Liver (tissue), 3 donors: ENCODE data around the gene IQGAP2.

Experiments used
- EGR1 ChIP-seq, 2 donors: IDR thresholded peaks; 2 replicates each; pipeline ENCODE4 v1.6.1; 2016 to 2018; ENCODE audit warnings: antibody characterized with exemption in 2 of 2, low read depth in 2 of 2
- FOXA2 ChIP-seq: IDR thresholded peaks from 2 replicates; pipeline ENCODE4 v1.6.1; 2016; ENCODE audit warnings: antibody characterized with exemption
- GABPA ChIP-seq, 2 donors: IDR thresholded peaks in 1 of 2; conservative IDR thresholded peaks in 1 of 2; 2 replicates each; pipeline ENCODE4 v1.6.1; 2016; ENCODE audit warnings: antibody characterized with exemption in 2 of 2, mild to moderate bottlenecking in 1 of 2, moderate library complexity in 1 of 2
- JUND ChIP-seq, 2 donors: IDR thresholded peaks; 2 replicates each; pipeline ENCODE4 v1.6.1; 2016; ENCODE audit warnings: antibody characterized with exemption in 2 of 2
- MAX ChIP-seq: IDR thresholded peaks from 2 replicates; pipeline ENCODE4 v1.6.1; 2016; ENCODE audit warnings: antibody characterized with exemption
- RAD21 ChIP-seq, 2 donors: IDR thresholded peaks; 2 replicates each; pipeline ENCODE4 v1.6.1; 2016; ENCODE audit warnings: antibody characterized with exemption in 2 of 2, mild to moderate bottlenecking in 2 of 2
- REST ChIP-seq: IDR thresholded peaks from 2 replicates; pipeline ENCODE4 v1.6.1; 2016; ENCODE audit warnings: antibody characterized with exemption, mild to moderate bottlenecking
- SP1 ChIP-seq: IDR thresholded peaks from 2 replicates; pipeline ENCODE4 v1.6.1; 2018; ENCODE audit warnings: antibody characterized with exemption, mild to moderate bottlenecking
- TAF1 ChIP-seq: conservative IDR thresholded peaks from 2 replicates; pipeline ENCODE4 v1.6.1; 2016; ENCODE audit warnings: antibody characterized with exemption, mild to moderate bottlenecking
- YY1 ChIP-seq: IDR thresholded peaks from 2 replicates; pipeline ENCODE4 v1.6.1; 2016; ENCODE audit warnings: antibody characterized with exemption, mild to moderate bottlenecking
- ZBTB33 ChIP-seq: IDR thresholded peaks from 2 replicates; pipeline ENCODE4 v1.6.1; 2016; ENCODE audit warnings: antibody characterized with exemption
- TF ChIP-seq, protein P1 (sequence below): fragments of 150-350 bp; IDR thresholded peaks from 2 replicates; pipeline ENCODE4 v1.5.1; 2017; ENCODE audit warnings: improper control_type of control experiment, low read depth, low read length; ENCODE audit not compliant: missing input control
- TF ChIP-seq, protein P2 (sequence below): IDR thresholded peaks from 2 replicates; pipeline ENCODE4 v1.6.1; 2016; ENCODE audit warnings: antibody characterized with exemption
- donor health status: healthy.
- donor health status: healthy.

GRCh38 chr5:76419597-76420298, 16.7 kb downstream of the IQGAP2 start:
- TF ChIP-seq TAF1 (no peak), RAD21 (IDR thresholded peaks at IDR 0.05) (no peak), SP1 (no peak), GABPA (IDR thresholded peaks at IDR 0.05 in 1 of 2, conservative IDR thresholded peaks at IDR 0.05 in 1 of 2) (no peak), YY1 (no peak), MAX (no peak), REST (no peak), JUND (IDR thresholded peaks at IDR 0.05) (no peak), ZBTB33 (no peak), EGR1 (IDR thresholded peaks at IDR 0.05; ENCODE audit: low read depth in 2 of 2) (no peak), FOXA2 (no peak)
- TF ChIP-seq, protein P1, sequence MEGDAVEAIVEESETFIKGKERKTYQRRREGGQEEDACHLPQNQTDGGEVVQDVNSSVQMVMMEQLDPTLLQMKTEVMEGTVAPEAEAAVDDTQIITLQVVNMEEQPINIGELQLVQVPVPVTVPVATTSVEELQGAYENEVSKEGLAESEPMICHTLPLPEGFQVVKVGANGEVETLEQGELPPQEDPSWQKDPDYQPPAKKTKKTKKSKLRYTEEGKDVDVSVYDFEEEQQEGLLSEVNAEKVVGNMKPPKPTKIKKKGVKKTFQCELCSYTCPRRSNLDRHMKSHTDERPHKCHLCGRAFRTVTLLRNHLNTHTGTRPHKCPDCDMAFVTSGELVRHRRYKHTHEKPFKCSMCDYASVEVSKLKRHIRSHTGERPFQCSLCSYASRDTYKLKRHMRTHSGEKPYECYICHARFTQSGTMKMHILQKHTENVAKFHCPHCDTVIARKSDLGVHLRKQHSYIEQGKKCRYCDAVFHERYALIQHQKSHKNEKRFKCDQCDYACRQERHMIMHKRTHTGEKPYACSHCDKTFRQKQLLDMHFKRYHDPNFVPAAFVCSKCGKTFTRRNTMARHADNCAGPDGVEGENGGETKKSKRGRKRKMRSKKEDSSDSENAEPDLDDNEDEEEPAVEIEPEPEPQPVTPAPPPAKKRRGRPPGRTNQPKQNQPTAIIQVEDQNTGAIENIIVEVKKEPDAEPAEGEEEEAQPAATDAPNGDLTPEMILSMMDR, result no peak
- TF ChIP-seq, protein P2, sequence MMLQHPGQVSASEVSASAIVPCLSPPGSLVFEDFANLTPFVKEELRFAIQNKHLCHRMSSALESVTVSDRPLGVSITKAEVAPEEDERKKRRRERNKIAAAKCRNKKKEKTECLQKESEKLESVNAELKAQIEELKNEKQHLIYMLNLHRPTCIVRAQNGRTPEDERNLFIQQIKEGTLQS, result no peak
